GM18499 (cell line): Measurements from ENCODE around the gene TBC1D8.

Source experiments
- ATAC-seq: cut with Tn5 transposase; IDR thresholded peaks from one replicate; pipeline ENCODE4 v1.9.1; 2021; ENCODE audit warnings: moderate number of reproducible peaks; ENCODE audit not compliant: insufficient read depth, unreplicated experiment

Gene TBC1D8

GRCh38 chr2:101164021-101164420 lies 12.8 kb upstream of the TBC1D8 start:
- ATAC-seq: no peak

- no peak for ATAC-seq
These were observed 11.6 kb upstream of the TBC1D8 start for GRCh38 chr2:101162561-101163330.

GRCh38 chr2:101161658-101162057 lies 10.5 kb upstream of the TBC1D8 start:
- ATAC-seq: no peak

- no peak for ATAC-seq
These were observed 9.3 kb upstream of the TBC1D8 start for GRCh38 chr2:101160454-101160853.

- ATAC-seq: no peak
These were observed 8.3 kb upstream of the TBC1D8 start for GRCh38 chr2:101159526-101159925.

GRCh38 chr2:101157272-101157671 lies 6.1 kb upstream of the TBC1D8 start:
- ATAC-seq: no peak

- ATAC-seq: no peak
These were observed 2.6 kb upstream of the TBC1D8 start for GRCh38 chr2:101153787-101154186.

GRCh38 chr2:101153077-101153707 lies 2.0 kb upstream of the TBC1D8 start:
- no peak for ATAC-seq

GRCh38 chr2:101152272-101153076 lies 1.3 kb upstream of the TBC1D8 start:
- peak; percentile 66 for ATAC-seq

- ATAC-seq: no peak
These were observed 683 bp upstream of the TBC1D8 start for GRCh38 chr2:101151859-101152271.

- ATAC-seq: no peak
These were observed 656 bp downstream of the TBC1D8 start for GRCh38 chr2:101150306-101151145.

GRCh38 chr2:101149241-101150192 lies 1.7 kb downstream of the TBC1D8 start:
- ATAC-seq: no peak

- ATAC-seq: no peak
These were observed 2.4 kb downstream of the TBC1D8 start for GRCh38 chr2:101148777-101149176.

- no peak for ATAC-seq
These were observed 3.2 kb downstream of the TBC1D8 start for GRCh38 chr2:101147971-101148370.

GRCh38 chr2:101147062-101147461 lies 4.1 kb downstream of the TBC1D8 start:
- ATAC-seq: no peak

- ATAC-seq: no peak
These were observed 4.6 kb downstream of the TBC1D8 start for GRCh38 chr2:101146535-101146934.

GRCh38 chr2:101145406-101145805 lies 5.8 kb downstream of the TBC1D8 start:
- ATAC-seq: no peak

- no peak for ATAC-seq
These were observed 9.0 kb downstream of the TBC1D8 start for GRCh38 chr2:101142163-101142562.

- no peak for ATAC-seq
These were observed 10.1 kb downstream of the TBC1D8 start for GRCh38 chr2:101140978-101141655.
